ENCODE results near the gene PREP.

Gene PREP

DNA sequence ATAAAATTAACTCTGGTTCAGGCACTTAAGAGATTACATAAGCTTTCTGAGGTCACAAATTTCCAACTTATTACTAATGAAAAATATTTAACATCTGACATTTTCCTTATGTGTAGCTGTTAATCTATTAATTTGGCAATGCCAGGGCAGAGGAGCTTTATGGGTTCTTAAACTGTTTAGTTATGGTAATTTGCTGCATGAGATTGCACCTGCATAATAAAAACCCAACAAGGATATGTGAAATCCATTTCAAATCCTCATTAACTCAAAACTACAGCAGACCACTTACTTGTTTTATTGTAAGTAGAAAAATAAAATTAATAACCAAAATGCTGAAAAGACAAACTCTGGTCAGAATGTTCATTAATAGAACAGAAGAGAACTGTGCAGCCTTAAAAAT, 98.1 kb downstream of the PREP start:
- no peak for DNase-seq

- no peak for DNase-seq
Measured at GRCh38 chr6:105304366-105304765, 98.5 kb downstream of the PREP start.

DNA sequence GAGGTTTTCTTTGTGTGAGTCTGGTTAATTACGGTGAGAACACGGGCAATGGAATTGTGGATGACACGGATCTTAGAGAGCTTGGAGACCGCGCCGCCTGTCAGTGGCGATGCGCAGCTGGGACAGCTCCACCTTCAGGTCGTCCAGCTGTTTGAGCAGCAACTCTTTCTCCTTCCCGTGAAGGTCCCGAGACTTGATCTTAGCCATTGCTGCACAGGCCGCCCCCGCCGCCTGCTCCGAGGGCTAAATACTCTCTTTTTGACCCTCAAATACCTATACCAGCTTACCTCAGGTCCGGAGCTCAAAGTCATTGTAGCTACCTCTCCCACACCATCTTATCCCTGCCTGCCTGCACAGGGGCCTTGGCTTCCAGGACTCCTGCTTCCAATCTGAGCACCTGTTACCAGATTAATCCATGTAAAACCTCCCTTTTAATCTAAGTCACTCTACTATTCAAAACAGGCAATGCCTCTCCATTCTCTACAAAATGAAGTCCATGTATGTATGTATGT, 100.2 kb downstream of the PREP start:
- DNase-seq, result no peak

GRCh38 chr6:105301756-105302616, 100.9 kb downstream of the PREP start:
- no peak for DNase-seq

- DNase-seq, result no peak
Measured at GRCh38 chr6:105301072-105301503, 101.8 kb downstream of the PREP start.

- DNase-seq, result no peak
Measured at GRCh38 chr6:105300090-105300489, 102.8 kb downstream of the PREP start.

GRCh38 chr6:105294129-105294528, 108.8 kb downstream of the PREP start:
- no peak for DNase-seq

- no peak for DNase-seq
Measured at GRCh38 chr6:105292689-105293339, 110.1 kb downstream of the PREP start.

DNA sequence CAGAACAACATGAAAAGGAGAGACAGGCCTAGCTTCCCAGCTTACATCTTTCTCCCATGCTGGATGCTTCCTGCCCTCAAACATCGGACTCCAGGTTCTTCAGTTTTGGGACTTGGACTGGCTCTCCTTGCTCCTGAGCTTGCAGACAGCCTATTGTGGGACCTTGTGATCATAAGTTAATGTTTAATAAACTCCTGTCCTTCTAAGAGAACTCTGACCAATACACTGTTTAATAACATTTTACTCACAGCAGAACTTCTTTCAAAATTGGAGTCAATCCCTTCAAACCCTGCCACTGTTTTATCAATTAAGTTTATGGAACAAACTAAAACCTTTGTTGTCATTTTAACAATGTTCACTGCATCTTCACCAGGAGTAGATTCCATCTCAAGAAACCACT, 111.4 kb downstream of the PREP start:
- DNase-seq, result no peak

- no peak for DNase-seq
Measured at GRCh38 chr6:105282631-105283585, 120.0 kb downstream of the PREP start.

GRCh38 chr6:105280033-105280432, 122.8 kb downstream of the PREP start:
- DNase-seq, result no peak

DNA sequence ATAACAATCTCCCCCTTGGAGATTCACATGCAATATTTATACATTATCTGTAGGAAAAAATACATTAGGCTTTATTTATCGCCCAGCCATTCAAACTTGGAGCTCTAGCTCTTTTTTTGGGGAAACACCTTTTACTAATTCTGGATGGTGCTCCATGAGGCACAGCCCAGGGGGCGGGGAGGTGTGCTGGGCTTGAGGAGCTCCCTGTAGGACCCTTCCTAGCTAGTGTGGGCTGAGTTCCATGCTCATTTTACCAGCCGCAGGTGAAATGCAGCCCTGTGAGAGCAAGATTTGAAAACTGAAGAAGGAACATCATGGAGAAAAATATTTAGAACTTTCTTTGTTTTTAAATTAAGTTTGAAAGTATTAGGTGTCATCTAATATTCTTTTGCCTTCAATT, 123.4 kb downstream of the PREP start:
- no peak for DNase-seq

GRCh38 chr6:105278813-105279212, 124.1 kb downstream of the PREP start:
- no peak for DNase-seq

GRCh38 chr6:105278035-105278434, 124.8 kb downstream of the PREP start:
- no peak for DNase-seq

DNA sequence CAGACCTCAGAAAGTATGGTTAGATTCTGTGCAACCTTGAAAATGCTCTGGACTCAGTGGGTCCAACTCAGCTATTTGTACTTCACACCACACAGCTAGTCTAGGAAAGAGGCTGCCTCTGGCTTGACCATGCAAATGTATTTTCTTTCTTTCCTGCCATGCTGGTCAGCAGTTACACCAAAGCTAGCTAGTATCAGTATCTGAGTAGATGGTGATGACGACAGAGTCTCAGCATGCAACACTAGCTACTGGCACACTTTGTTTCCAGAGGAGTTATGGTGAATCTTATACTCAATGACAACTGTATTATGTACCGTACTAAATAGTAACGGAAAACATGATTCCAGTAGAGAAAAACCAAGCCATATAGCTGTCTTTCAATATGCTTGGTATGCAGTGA, 126.5 kb downstream of the PREP start:
- no peak for DNase-seq

DNA sequence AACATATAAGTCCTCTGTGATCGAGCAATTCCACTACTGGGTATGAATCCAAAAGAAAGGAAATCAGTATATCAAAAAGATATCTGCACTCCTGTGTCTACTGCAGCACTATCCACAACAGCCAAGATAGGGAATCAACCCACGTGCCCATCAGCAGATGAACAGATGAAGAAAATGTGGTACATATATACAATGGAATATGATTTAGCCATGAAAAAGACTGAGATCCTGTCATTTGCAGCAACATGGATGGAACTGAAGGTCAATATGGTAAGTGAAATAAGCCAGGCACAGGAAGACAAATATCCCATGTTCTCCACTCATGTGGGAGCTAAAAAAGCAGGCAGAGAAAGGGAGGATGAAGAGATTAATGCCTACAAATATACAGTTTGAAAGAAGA, 127.3 kb downstream of the PREP start:
- DNase-seq, result no peak

GRCh38 chr6:105274678-105275077, 128.2 kb downstream of the PREP start:
- DNase-seq, result no peak

GRCh38 chr6:105273589-105273988, 129.3 kb downstream of the PREP start:
- no peak for DNase-seq

GRCh38 chr6:105272786-105273185, 130.1 kb downstream of the PREP start:
- no peak for DNase-seq

GRCh38 chr6:105270511-105270910, 132.4 kb downstream of the PREP start:
- DNase-seq, result no peak

- DNase-seq, result no peak
Measured at GRCh38 chr6:105269390-105269789, 133.5 kb downstream of the PREP start.

- no peak for DNase-seq
Measured at GRCh38 chr6:105263685-105264610, 138.9 kb downstream of the PREP start.
